KOPT-K1 (cell line): ENCODE results near the gene ANKRD60.

Source experiments
- H3K27ac ChIP-seq: fragments of 200-600 bp; sonication (generic); 2 replicates; pipeline ENCODE4 v1.5.1; 2016; ENCODE audit warnings: antibody characterized with exemption, mild to moderate bottlenecking, low read depth, low read length; ENCODE audit not compliant: poor library complexity, severe bottlenecking
- H3K36me3 ChIP-seq: fragments of 200-600 bp; sonication (generic); 2 replicates; pipeline ENCODE4 v1.5.1; 2017; ENCODE audit warnings: antibody characterized with exemption, mild to moderate bottlenecking, low read length, moderate library complexity; ENCODE audit not compliant: insufficient read depth
- H3K9me3 ChIP-seq: fragments of 200-600 bp; sonication (generic); 2 replicates; pipeline ENCODE4 v1.5.1; 2017; ENCODE audit warnings: antibody characterized with exemption, low read length, mild to moderate bottlenecking; ENCODE audit not compliant: insufficient read depth, poor library complexity, severe bottlenecking

ANKRD60 gene

GRCh38 chr20:58254890-58255289 lies 26.4 kb upstream of the ANKRD60 start:
- H3K9me3 ChIP-seq = peaks cover 8% of the 10 kb centered on the region
- H3K36me3 ChIP-seq = no peaks in the 10 kb centered on the region
- H3K27ac ChIP-seq = no peak overlapping the region

- peaks cover 8% of the 10 kb centered on the region for H3K9me3 ChIP-seq
- no peaks in the 10 kb centered on the region for H3K36me3 ChIP-seq
- peak overlapping the region; percentile 57 for H3K27ac ChIP-seq
Observed at GRCh38 chr20:58251979-58252591, 23.6 kb upstream of the ANKRD60 start.

GRCh38 chr20:58251348-58251978 lies 23.0 kb upstream of the ANKRD60 start:
- Histone ChIP-seq H3K9me3 (peaks cover 8% of the 10 kb centered on the region), H3K36me3 (no peaks in the 10 kb centered on the region), H3K27ac (peak overlapping the region; percentile 57)

- Histone ChIP-seq H3K9me3 (no peaks in the 10 kb centered on the region), H3K27ac (no peak overlapping the region), H3K36me3 (no peaks in the 10 kb centered on the region)
Observed at GRCh38 chr20:58246346-58246745, 17.9 kb upstream of the ANKRD60 start.

- Histone ChIP-seq H3K27ac (no peak overlapping the region), H3K9me3 (no peaks in the 10 kb centered on the region), H3K36me3 (no peaks in the 10 kb centered on the region)
Observed at GRCh38 chr20:58245931-58246330, 17.5 kb upstream of the ANKRD60 start.

- Histone ChIP-seq H3K27ac (no peak overlapping the region), H3K36me3 (no peaks in the 10 kb centered on the region), H3K9me3 (no peaks in the 10 kb centered on the region)
Observed at GRCh38 chr20:58245181-58245891, 16.9 kb upstream of the ANKRD60 start.

GRCh38 chr20:58244517-58245030 lies 16.1 kb upstream of the ANKRD60 start:
- Histone ChIP-seq H3K27ac (no peak overlapping the region), H3K9me3 (no peaks in the 10 kb centered on the region), H3K36me3 (no peaks in the 10 kb centered on the region)

GRCh38 chr20:58243653-58244410 lies 15.4 kb upstream of the ANKRD60 start:
- Histone ChIP-seq H3K9me3 (no peaks in the 10 kb centered on the region), H3K36me3 (no peaks in the 10 kb centered on the region), H3K27ac (no peak overlapping the region)

GRCh38 chr20:58242824-58243223 lies 14.4 kb upstream of the ANKRD60 start:
- Histone ChIP-seq H3K27ac (no peak overlapping the region), H3K36me3 (no peaks in the 10 kb centered on the region), H3K9me3 (no peaks in the 10 kb centered on the region)

- Histone ChIP-seq H3K27ac (no peak overlapping the region), H3K9me3 (no peaks in the 10 kb centered on the region), H3K36me3 (no peaks in the 10 kb centered on the region)
Observed at GRCh38 chr20:58241766-58242465, 13.5 kb upstream of the ANKRD60 start.

- H3K9me3 ChIP-seq = no peaks in the 10 kb centered on the region
Observed at GRCh38 chr20:58240471-58240870, 12.0 kb upstream of the ANKRD60 start.

GRCh38 chr20:58239216-58239615 lies 10.8 kb upstream of the ANKRD60 start:
- no peaks in the 10 kb centered on the region for H3K36me3 ChIP-seq
- H3K27ac ChIP-seq = no peak overlapping the region
- H3K9me3 ChIP-seq = no peaks in the 10 kb centered on the region

More at GRCh38 chr20:58240471-58240870, 12.0 kb upstream of the ANKRD60 start:
- Histone ChIP-seq H3K36me3 (no peaks in the 10 kb centered on the region), H3K27ac (no peak overlapping the region)

GRCh38 chr20:58238490-58238889 lies 10.0 kb upstream of the ANKRD60 start:
- no peaks in the 10 kb centered on the region for H3K9me3 ChIP-seq
- H3K27ac ChIP-seq = no peak overlapping the region
- H3K36me3 ChIP-seq = no peaks in the 10 kb centered on the region

- Histone ChIP-seq H3K27ac (no peak overlapping the region), H3K36me3 (no peaks in the 10 kb centered on the region), H3K9me3 (no peaks in the 10 kb centered on the region)
Observed at GRCh38 chr20:58237318-58238132, 9.1 kb upstream of the ANKRD60 start.
